GM10266 (cell line): Measurements from ENCODE around the gene CRACDL.

ENCODE experiments used
- DNase-seq: peaks from one replicate; pipeline ENCODE4 v3.0.0; 2012; ENCODE audit errors: extremely low spot score
- CTCF ChIP-seq: IDR thresholded peaks from 2 replicates; pipeline ENCODE4 v1.5.1; 2012; ENCODE audit warnings: mild to moderate bottlenecking, low read depth; ENCODE audit not compliant: control insufficient read depth, insufficient read depth; ENCODE audit errors: missing control alignments

Gene CRACDL

GRCh38 chr2:98833917-98834263 lies 102.1 kb downstream of the CRACDL start:
- no peak for TF ChIP-seq CTCF
- no peak for DNase-seq

- DNase-seq = no peak
- TF ChIP-seq CTCF = no peak
Observed at GRCh38 chr2:98833172-98833916, 102.7 kb downstream of the CRACDL start.

GRCh38 chr2:98832172-98832571 lies 103.9 kb downstream of the CRACDL start:
- no peak for TF ChIP-seq CTCF
- DNase-seq = no peak

- TF ChIP-seq CTCF = no peak
- no peak for DNase-seq
Observed at GRCh38 chr2:98830571-98831145, 105.4 kb downstream of the CRACDL start.

GRCh38 chr2:98829581-98830270 lies 106.3 kb downstream of the CRACDL start:
- TF ChIP-seq CTCF = no peak
- DNase-seq = no peak

GRCh38 chr2:98828793-98829371 lies 107.1 kb downstream of the CRACDL start:
- no peak for DNase-seq

More at GRCh38 chr2:98828793-98829371, 107.1 kb downstream of the CRACDL start:
- no peak for TF ChIP-seq CTCF
